CD14-positive monocyte (primary cell): ENCODE measurements around the gene AQP2. TPM values are rescaled to one million over a fixed set of nuclear protein-coding genes. Genes with fewer than 3 reads are reported as not detected.

Source experiments
- DNase-seq, 3 donors: peaks; one replicate each; pipeline ENCODE4 v3.0.0-alpha.2; 2011 to 2022
- H2AFZ ChIP-seq: 2 replicates; pipeline ENCODE4 v1.6.0; 2012; ENCODE audit warnings: mild to moderate bottlenecking, low read depth, low read length, inconsistent platforms; ENCODE audit not compliant: insufficient read depth, poor library complexity, severe bottlenecking
- H3K27ac ChIP-seq, 2 donors: 1 replicate in 1 of 2; 2 replicates in 1 of 2; pipeline ENCODE4 v1.5.1; 2012 to 2013; ENCODE audit warnings: low read length in 2 of 2, control low read depth in 1 of 2, inconsistent platforms in 1 of 2, low read depth in 1 of 2, mild to moderate bottlenecking in 1 of 2
- H3K27me3 ChIP-seq, 2 donors: one replicate each; pipeline versions ENCODE4 v1.6.0 to v1.6.1; 2011 to 2013; ENCODE audit warnings: low read length in 2 of 2; ENCODE audit not compliant: control insufficient read depth in 2 of 2, insufficient read depth in 2 of 2
- H3K36me3 ChIP-seq, 2 donors: replicated peaks in 1 of 2; 1 replicate in 1 of 2; 2 replicates in 1 of 2; pipeline versions ENCODE4 v1.5.1 to v1.6.1; 2012 to 2013; ENCODE audit warnings: low read length in 2 of 2, control low read depth in 1 of 2, inconsistent platforms in 1 of 2, mild to moderate bottlenecking in 1 of 2; ENCODE audit not compliant: insufficient read depth in 2 of 2, control insufficient read depth in 1 of 2
- H3K4me1 ChIP-seq, 2 donors: 1 replicate in 1 of 2; 2 replicates in 1 of 2; pipeline versions ENCODE4 v1.5.1 to v1.6.1; 2012 to 2013; ENCODE audit warnings: low read length in 2 of 2, control low read depth in 1 of 2, inconsistent platforms in 1 of 2, mild to moderate bottlenecking in 1 of 2, moderate library complexity in 1 of 2; ENCODE audit not compliant: insufficient read depth in 2 of 2, control insufficient read depth in 1 of 2
- H3K4me2 ChIP-seq: replicated peaks from 2 replicates; pipeline ENCODE3; 2012; ENCODE audit warnings: low read length, moderate library complexity, mild to moderate bottlenecking; ENCODE audit not compliant: poor library complexity, severe bottlenecking; ENCODE audit errors: extremely low read depth
- H3K4me3 ChIP-seq, 3 experiments: fragments of 200-600 bp in 1 of 3; sonication (generic) in 1 of 3; replicated peaks in 1 of 3; 1 replicate in 2 of 3; 2 replicates in 1 of 3; pipeline ENCODE4 v1.5.1; 2011 to 2013; ENCODE audit warnings: low read length in 3 of 3, mild to moderate bottlenecking in 3 of 3, control low read depth in 2 of 3, low read depth in 2 of 3, inconsistent platforms in 1 of 3, moderate library complexity in 1 of 3
- H3K79me2 ChIP-seq: 2 replicates; pipeline ENCODE4 v1.6.0; 2012; ENCODE audit warnings: mild to moderate bottlenecking, control low read depth, inconsistent platforms, low read length, moderate library complexity; ENCODE audit not compliant: insufficient read depth
- H3K9ac ChIP-seq: 2 replicates; pipeline ENCODE4 v1.6.0; 2017; ENCODE audit warnings: low read length, mild to moderate bottlenecking; ENCODE audit not compliant: insufficient read depth, poor library complexity, severe bottlenecking
- H3K9me3 ChIP-seq, 2 donors: replicated peaks in 1 of 2; 1 replicate in 1 of 2; 2 replicates in 1 of 2; pipeline versions ENCODE4 v1.5.1 to v1.6.1; 2012 to 2013; ENCODE audit warnings: low read length in 2 of 2, control low read depth in 1 of 2; ENCODE audit not compliant: control insufficient read depth in 1 of 2, insufficient read depth in 1 of 2
- H4K20me1 ChIP-seq: 2 replicates; pipeline ENCODE4 v1.6.0; 2012; ENCODE audit warnings: mild to moderate bottlenecking, low read length, control low read depth, moderate library complexity; ENCODE audit not compliant: insufficient read depth
- H3K27ac Mint-ChIP-seq, 7 donors: one replicate each; pipeline ENCODE4 v1.8.0; 2020; ENCODE audit warnings: mild to moderate bottlenecking in 7 of 7, mixed read lengths in 7 of 7, moderate library complexity in 6 of 7, inconsistent platforms in 2 of 7
- H3K27me3 Mint-ChIP-seq, 3 donors: one replicate each; pipeline ENCODE4 v1.8.0; 2021 to 2022; ENCODE audit warnings: low read depth in 3 of 3, mild to moderate bottlenecking in 3 of 3, mixed read lengths in 3 of 3, moderate library complexity in 3 of 3, inconsistent platforms in 1 of 3
- H3K36me3 Mint-ChIP-seq, 2 donors: one replicate each; pipeline ENCODE4 v1.8.0; 2020; ENCODE audit warnings: mixed read lengths in 2 of 2, inconsistent platforms in 1 of 2, mild to moderate bottlenecking in 1 of 2
- H3K4me1 Mint-ChIP-seq: one replicate; pipeline ENCODE4 v1.8.0; 2020; ENCODE audit warnings: mild to moderate bottlenecking, mixed read lengths
- H3K4me3 Mint-ChIP-seq, 2 donors: one replicate each; pipeline ENCODE4 v1.8.0; 2020; ENCODE audit warnings: mild to moderate bottlenecking in 2 of 2, mixed read lengths in 2 of 2, moderate library complexity in 1 of 2
- H3K9me3 Mint-ChIP-seq, 7 donors: one replicate each; pipeline ENCODE4 v1.8.0; 2020 to 2022; ENCODE audit warnings: mixed read lengths in 7 of 7, mild to moderate bottlenecking in 6 of 7, moderate library complexity in 6 of 7, inconsistent platforms in 2 of 7
- WGBS: methylation state at CpG from one replicate; pipeline ENCODE4 v1.1.5; 2013; ENCODE audit warnings: missing lambda C conversion rate; ENCODE audit not compliant: insufficient coverage; 5-methylcytosine and 5-hydroxymethylcytosine counted together
- intact Hi-C, 2 donors: fragments of 100-400 bp; cut with micrococcal nuclease; formaldehyde crosslinking; loops; one replicate each; pipeline versions ENCODE4 v1.15.0 to v1.15.1; 2023
- polyA plus RNA-seq, 3 donors: library from polyadenylated mRNA; depleted of rRNA in 1 of 3; unstranded in 2 of 3; stranded (reverse) in 1 of 3; fragments of 300-500 nt in 2 of 3; fragments of >200 nt in 1 of 3; fragmentation: Illumina TruSeq in 2 of 3; gene quantifications; 1 replicate in 2 of 3; 2 replicates in 1 of 3; pipeline ENCODE4 v1.2.3, GENCODE V29; 2012 to 2021
- TF ChIP-seq, protein P1 (sequence below): fragments of 200-600 bp; IDR thresholded peaks from one replicate; pipeline ENCODE4 v1.8.0; 2022; ENCODE audit warnings: antibody characterized with exemption, mild to moderate bottlenecking

AQP2 gene
- polyA plus RNA-seq, 3 donors: not detected

DNA sequence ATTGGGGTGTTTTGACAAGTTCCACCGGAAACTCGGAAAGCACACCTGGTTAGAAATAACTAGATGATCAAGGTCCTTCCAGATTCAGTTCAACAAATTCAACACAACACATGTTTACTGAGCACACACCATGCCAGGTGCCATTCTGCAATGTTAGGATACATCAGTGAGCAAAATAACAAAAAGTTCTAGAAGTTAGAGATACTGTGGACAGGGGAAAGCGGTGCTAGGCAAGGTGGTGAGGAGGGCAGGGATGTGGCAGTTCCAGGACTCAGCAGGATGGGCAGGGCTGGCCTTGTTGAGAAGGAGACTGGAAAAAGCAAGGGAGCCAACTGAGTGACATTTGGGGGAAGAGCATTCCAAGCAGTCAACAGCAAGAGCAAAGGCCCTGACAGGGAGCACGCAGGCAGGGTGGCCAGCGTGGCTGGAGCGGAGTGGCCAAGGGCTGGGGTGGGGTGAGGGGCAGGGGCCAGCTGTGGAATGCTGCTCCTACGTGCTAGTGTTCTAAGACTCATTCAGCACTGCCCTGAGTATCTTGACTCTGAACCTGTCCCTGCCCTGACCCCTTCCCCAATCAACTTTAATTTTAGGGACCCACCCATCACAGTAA is 27.4 kb upstream of the AQP2 start:
- Histone ChIP-seq H3K79me2 (no peaks in the 10 kb centered on the region), H3K36me3 (no peaks in the 10 kb centered on the region), H2AFZ (no peak overlapping the region), H3K4me3 (no peak overlapping the region), H4K20me1 (no peaks in the 10 kb centered on the region), H3K27me3 (no peaks in the 10 kb centered on the region), H3K4me2 (no peak overlapping the region), H3K9ac (no peak overlapping the region), H3K4me1 (peaks cover 11 to 15% of the 10 kb centered on the region in 2 donors), H3K27ac (no peak overlapping the region), H3K9me3 (no peaks in the 10 kb centered on the region)
- no peak overlapping the region for H3K4me3 Mint-ChIP-seq
- no peaks in the 10 kb centered on the region for H3K36me3 Mint-ChIP-seq
- H3K4me1 Mint-ChIP-seq: peaks cover 15% of the 10 kb centered on the region
- DNase-seq: no peak
- H3K27ac Mint-ChIP-seq: no peak overlapping the region
- intact Hi-C loops: no loop called here
- H3K27me3 Mint-ChIP-seq: peaks cover 20 to 22% (median 21%) of the 10 kb centered on the region in 3 donors
- TF ChIP-seq, protein P1, sequence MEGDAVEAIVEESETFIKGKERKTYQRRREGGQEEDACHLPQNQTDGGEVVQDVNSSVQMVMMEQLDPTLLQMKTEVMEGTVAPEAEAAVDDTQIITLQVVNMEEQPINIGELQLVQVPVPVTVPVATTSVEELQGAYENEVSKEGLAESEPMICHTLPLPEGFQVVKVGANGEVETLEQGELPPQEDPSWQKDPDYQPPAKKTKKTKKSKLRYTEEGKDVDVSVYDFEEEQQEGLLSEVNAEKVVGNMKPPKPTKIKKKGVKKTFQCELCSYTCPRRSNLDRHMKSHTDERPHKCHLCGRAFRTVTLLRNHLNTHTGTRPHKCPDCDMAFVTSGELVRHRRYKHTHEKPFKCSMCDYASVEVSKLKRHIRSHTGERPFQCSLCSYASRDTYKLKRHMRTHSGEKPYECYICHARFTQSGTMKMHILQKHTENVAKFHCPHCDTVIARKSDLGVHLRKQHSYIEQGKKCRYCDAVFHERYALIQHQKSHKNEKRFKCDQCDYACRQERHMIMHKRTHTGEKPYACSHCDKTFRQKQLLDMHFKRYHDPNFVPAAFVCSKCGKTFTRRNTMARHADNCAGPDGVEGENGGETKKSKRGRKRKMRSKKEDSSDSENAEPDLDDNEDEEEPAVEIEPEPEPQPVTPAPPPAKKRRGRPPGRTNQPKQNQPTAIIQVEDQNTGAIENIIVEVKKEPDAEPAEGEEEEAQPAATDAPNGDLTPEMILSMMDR: no peak
- 100% methylated on average over 3 of the region's 7 CpGs for WGBS
- H3K9me3 Mint-ChIP-seq: peaks cover 0 to 1% (median 0%) of the 10 kb centered on the region in 7 donors

DNA sequence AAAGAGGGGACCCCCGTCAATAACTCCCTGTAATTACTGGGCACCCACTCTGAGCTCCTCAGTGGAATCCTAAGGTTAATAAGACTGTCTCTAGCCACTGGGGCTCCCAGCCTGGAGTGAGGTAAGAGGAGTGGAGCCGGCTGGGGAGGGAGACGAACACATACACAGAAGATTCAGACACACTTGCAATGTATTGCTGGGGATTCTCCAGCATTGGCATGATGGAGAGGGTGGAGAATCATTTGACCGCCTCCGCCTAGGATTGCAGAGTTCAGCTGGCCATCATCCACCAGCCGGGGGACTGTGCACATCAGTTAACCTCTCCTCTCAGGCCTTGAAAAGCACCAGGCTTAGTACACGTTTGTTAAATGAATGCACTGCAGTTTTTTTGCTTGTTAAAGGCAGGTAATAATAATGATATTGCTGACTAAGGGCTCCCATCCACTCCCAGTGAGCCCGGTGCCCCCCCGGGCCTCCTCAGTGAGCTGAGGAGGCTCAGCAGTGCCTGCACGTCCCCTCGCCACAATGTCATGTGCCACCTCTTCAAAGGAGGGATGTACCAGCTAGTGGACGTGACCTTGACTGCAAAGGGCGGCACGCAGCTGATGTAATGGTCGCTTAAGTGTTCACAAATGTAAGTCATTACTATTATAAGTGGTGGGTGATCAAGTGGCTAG is 26.5 kb upstream of the AQP2 start:
- H3K9me3 Mint-ChIP-seq: peaks cover 0 to 1% (median 0%) of the 10 kb centered on the region in 7 donors
- no peak for DNase-seq

More for the DNA sequence above, 26.5 kb upstream of the AQP2 start:
- Histone ChIP-seq H3K27ac (no peak overlapping the region), H3K79me2 (no peaks in the 10 kb centered on the region), H3K9ac (no peak overlapping the region), H3K9me3 (no peaks in the 10 kb centered on the region), H3K36me3 (no peaks in the 10 kb centered on the region), H3K4me1 (peaks cover 11 to 15% of the 10 kb centered on the region in 2 donors), H3K4me2 (no peak overlapping the region), H4K20me1 (no peaks in the 10 kb centered on the region), H3K27me3 (no peaks in the 10 kb centered on the region), H2AFZ (no peak overlapping the region), H3K4me3 (no peak overlapping the region)
- Mint-ChIP-seq H3K27me3 (peaks cover 20 to 29% (median 25%) of the 10 kb centered on the region in 3 donors), H3K36me3 (no peaks in the 10 kb centered on the region), H3K4me3 (no peak overlapping the region), H3K4me1 (peaks cover 15% of the 10 kb centered on the region), H3K27ac (no peak overlapping the region)
- WGBS: 91% methylated on average over 8 of the region's 15 CpGs
- TF ChIP-seq, protein P1: no peak
- intact Hi-C loops: no loop called here
